Measurements from ENCODE around the gene SLC6A9.

- TF ChIP-seq, protein P1, sequence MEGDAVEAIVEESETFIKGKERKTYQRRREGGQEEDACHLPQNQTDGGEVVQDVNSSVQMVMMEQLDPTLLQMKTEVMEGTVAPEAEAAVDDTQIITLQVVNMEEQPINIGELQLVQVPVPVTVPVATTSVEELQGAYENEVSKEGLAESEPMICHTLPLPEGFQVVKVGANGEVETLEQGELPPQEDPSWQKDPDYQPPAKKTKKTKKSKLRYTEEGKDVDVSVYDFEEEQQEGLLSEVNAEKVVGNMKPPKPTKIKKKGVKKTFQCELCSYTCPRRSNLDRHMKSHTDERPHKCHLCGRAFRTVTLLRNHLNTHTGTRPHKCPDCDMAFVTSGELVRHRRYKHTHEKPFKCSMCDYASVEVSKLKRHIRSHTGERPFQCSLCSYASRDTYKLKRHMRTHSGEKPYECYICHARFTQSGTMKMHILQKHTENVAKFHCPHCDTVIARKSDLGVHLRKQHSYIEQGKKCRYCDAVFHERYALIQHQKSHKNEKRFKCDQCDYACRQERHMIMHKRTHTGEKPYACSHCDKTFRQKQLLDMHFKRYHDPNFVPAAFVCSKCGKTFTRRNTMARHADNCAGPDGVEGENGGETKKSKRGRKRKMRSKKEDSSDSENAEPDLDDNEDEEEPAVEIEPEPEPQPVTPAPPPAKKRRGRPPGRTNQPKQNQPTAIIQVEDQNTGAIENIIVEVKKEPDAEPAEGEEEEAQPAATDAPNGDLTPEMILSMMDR (IDR thresholded peaks at IDR 0.05): no peak
- no peak for TF ChIP-seq POLR2A (IDR thresholded peaks at IDR 0.05)
These were observed 17.4 kb upstream of the SLC6A9 start for GRCh38 chr1:44048532-44049215.

Data from adrenal gland (tissue), 5 donors.